Left ventricle myocardium inferior (tissue), 1 donor: Measurements from ENCODE around the gene SAMD4B. TPM values are rescaled to one million over a fixed set of nuclear protein-coding genes. Genes with fewer than 3 reads are reported as not detected.

Source experiments
- DNase-seq: peaks from one replicate; pipeline ENCODE4 v3.0.0-alpha.2; 2020
- H3K27ac ChIP-seq: fragments of 200-600 bp; replicated peaks from 2 replicates; pipeline ENCODE4 v1.8.0; 2021
- H3K27me3 ChIP-seq: fragments of 200-600 bp; 2 replicates; pipeline ENCODE4 v1.8.0; 2021; ENCODE audit warnings: low read depth
- H3K36me3 ChIP-seq: fragments of 200-600 bp; 2 replicates; pipeline ENCODE4 v1.8.0; 2021
- H3K4me1 ChIP-seq: fragments of 200-600 bp; 2 replicates; pipeline ENCODE4 v1.8.0; 2021
- H3K4me3 ChIP-seq: fragments of 200-600 bp; 2 replicates; pipeline ENCODE4 v1.8.0; 2021; ENCODE audit warnings: mild to moderate bottlenecking, moderate library complexity
- H3K9me3 ChIP-seq: fragments of 200-600 bp; replicated peaks from 2 replicates; pipeline ENCODE4 v1.8.0; 2021
- CTCF ChIP-seq: fragments of 200-600 bp; IDR thresholded peaks from 2 replicates; pipeline ENCODE4 v1.8.0; 2021; ENCODE audit warnings: antibody characterized with exemption, mild to moderate bottlenecking, borderline replicate concordance
- intact Hi-C: fragments of 100-400 bp; cut with micrococcal nuclease; formaldehyde crosslinking; loops from one replicate; pipeline ENCODE4 v1.11.0; 2022
- total RNA-seq: library from RNA; stranded (reverse); fragmentation: NEBNext Ultra II Directional; extraction: Animal tissue kit (Norgen Biotek cat#: 25700); gene quantifications from one replicate; pipeline ENCODE4 v1.2.1, GENCODE V29; 2021
- donor health status: DM: no; HTN: yes; CAD: no; lungs with severe emphysema.

The SAMD4B gene
- total RNA-seq, 1 donor from 2014 or later, result 47.9 TPM

DNA sequence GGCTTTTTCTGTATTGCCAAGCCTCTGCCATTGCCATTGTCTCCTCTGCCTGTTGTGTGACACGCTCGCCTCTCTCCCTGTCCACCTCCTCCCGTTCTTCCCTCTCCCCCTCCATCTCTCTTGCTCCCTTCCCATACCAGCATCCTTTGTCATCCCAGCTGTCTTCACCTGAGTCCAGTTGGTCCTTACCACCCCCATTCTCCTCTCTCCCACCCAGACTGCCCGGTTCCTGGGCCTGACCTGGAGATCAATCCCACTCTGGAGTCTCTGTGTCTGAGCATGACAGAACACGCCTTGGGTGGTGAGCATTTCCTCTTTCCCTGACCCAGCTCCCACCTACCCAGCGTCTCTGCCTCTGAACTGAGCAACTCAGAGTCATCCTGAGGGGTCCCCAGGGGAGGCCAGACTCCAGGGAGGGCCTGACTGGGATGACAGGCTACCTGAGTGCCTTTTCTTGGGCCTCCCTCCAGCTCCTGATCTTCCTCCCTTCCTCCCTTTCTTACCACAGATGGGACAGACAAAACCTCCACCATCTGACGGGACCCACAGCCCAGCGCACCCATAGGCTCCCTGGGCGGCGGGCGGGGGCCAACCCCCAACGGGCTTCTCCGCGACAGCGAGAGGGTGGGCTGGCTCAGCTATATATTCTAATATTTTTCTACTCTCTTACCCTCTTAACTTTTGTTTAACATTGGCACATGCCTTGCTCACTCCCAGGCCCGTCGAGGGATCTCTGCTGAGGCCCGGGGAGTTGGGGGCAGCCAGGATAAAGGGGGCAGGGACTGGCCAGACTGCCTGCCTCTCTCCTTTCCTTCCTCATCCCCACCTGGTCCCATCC, 41.0 kb downstream of the SAMD4B start:
- Histone ChIP-seq H3K27me3 (no peaks in the 10 kb centered on the region), H3K27ac (no peak overlapping the region), H3K36me3 (peaks cover 98% of the 10 kb centered on the region), H3K4me3 (no peak overlapping the region), H3K9me3 (no peaks in the 10 kb centered on the region), H3K4me1 (no peaks in the 10 kb centered on the region)
- no peak for DNase-seq
- intact Hi-C loops, result no loop called here
- no peak for TF ChIP-seq CTCF

DNA sequence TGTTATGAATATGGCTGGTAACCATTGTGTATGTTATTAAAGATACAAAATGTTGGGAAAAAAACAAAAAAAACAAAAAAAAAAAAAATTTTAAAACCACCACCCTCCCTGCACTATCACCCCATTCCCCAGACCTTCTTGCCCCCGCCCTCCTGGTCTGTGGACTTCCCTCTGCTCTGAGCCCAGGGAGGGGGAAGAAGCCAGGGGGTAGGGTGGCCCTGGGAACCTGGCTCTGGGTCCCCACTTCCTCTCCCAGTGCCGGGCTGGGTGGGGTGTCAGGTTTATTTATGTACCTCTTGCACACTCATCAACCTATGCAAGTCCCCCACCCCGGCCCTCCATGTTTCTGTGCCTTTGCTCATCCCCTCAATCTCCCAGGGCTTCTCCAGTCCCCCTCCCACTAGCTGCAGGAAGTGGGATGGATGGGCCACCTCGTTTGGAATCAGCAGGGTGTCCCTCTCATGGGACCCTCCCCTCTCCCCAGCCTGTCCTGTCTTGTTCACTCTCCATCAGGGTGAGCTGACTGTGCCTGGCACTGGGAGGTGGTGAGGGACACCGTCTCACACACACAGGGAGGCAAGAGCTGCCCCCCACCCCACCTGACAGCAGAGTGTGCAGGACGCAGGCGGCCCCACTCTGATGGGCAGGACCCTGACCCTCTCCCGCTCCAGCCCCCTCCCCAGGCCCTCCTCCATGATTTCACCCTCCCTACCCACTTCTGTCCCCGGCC, 42.8 kb downstream of the SAMD4B start:
- no peak overlapping the region for H3K27ac ChIP-seq
- intact Hi-C loops, result no loop called here

DNA sequence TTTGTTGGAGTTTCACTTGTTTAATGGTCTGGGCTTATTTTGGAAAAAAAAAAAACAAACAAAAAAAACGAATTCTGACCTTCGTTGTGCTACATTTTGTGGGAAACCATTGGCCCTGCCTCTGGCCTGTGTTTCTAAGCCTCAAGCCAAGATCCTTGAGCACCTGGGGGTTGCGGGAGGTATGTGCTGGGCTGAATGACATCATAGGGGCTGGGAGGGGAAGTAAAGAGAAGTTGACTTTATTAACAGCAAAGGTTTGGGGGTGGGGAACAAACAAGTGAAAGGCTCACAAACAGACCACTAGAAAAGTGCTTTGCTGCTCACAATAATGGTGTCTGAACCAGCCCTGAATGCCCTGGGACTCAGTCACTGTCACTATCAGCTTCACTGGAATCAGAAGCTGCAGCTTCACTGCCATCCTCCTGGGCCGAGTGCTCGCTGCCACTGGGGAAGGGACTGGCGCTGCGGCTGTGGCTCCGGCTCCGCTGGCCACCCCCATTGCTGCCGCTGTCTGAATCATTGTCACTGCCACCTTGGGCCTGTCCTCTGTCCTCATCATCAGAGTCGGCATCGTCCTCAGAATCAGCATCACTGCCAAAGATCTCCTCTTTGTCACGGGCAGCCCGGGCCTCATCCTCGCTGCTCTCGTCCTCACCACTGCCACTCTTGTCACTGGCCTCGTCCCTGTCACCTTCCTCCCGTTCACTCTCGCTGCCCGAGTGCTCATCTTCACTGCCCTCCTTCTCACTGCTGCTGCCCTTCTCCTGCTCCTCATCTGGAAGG, 43.6 kb downstream of the SAMD4B start:
- TF ChIP-seq CTCF, result no peak

More for the DNA sequence above, 42.8 kb downstream of the SAMD4B start:
- H3K4me1 ChIP-seq, result peaks cover 12% of the 10 kb centered on the region
- no peak for DNase-seq
- no peak overlapping the region for H3K4me3 ChIP-seq
- peaks cover 92% of the 10 kb centered on the region for H3K36me3 ChIP-seq
- no peaks in the 10 kb centered on the region for H3K9me3 ChIP-seq
- H3K27me3 ChIP-seq, result no peaks in the 10 kb centered on the region
- no peak for TF ChIP-seq CTCF

GRCh38 chr19:39386557-39386956, 44.3 kb downstream of the SAMD4B start:
- TF ChIP-seq CTCF, result no peak
- H3K9me3 ChIP-seq, result no peaks in the 10 kb centered on the region
- no peak overlapping the region for H3K4me3 ChIP-seq
- no peak for DNase-seq
- H3K36me3 ChIP-seq, result peaks cover 77% of the 10 kb centered on the region
- H3K4me1 ChIP-seq, result peaks cover 24% of the 10 kb centered on the region
- H3K27me3 ChIP-seq, result no peaks in the 10 kb centered on the region
- intact Hi-C loops, result no loop called here
- no peak overlapping the region for H3K27ac ChIP-seq

More for the DNA sequence above, 43.6 kb downstream of the SAMD4B start:
- intact Hi-C loops, result no loop called here
- Histone ChIP-seq H3K4me1 (peaks cover 20% of the 10 kb centered on the region), H3K27me3 (no peaks in the 10 kb centered on the region), H3K27ac (no peak overlapping the region), H3K4me3 (no peak overlapping the region), H3K9me3 (no peaks in the 10 kb centered on the region), H3K36me3 (peaks cover 84% of the 10 kb centered on the region)
- DNase-seq, result no peak

DNA sequence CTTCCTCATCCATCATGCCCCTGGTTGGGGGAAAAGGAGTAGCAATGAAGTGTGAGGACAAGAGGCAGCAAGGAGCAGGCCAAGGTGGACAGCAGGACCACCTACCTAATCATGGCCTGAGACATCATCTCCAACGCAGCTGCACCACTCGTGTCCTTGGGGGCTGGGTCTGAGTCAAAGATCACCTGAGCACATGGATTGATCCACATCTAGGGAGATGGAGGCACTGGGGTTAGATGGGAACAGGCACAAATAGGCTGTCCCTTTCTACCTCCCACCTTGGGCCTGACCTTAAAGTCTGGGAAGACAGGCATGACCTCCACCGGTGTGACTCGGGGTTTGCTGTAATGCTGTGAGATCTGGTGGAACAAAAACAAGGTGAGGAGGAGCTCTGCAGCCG, 46.4 kb downstream of the SAMD4B start:
- Histone ChIP-seq H3K4me1 (peaks cover 38% of the 10 kb centered on the region), H3K27me3 (no peaks in the 10 kb centered on the region), H3K4me3 (no peak overlapping the region), H3K9me3 (no peaks in the 10 kb centered on the region), H3K27ac (no peak overlapping the region), H3K36me3 (peaks cover 68% of the 10 kb centered on the region)
- no peak for TF ChIP-seq CTCF
- intact Hi-C loops, result no loop called here
- DNase-seq, result no peak
